ENCODE measurements around the gene EPHX1.
"Not testable (repeated sequence)": the region's sequence is repeated elsewhere in the genome, so short reads cannot be mapped to it uniquely, and the experiment has no call there.

The EPHX1 gene

GRCh38 chr1:225883616-225884265 is 73.8 kb downstream of the EPHX1 start:
- no peak for DNase-seq

- no peak for DNase-seq
Observed at GRCh38 chr1:225885336-225885735, 75.4 kb downstream of the EPHX1 start.

DNA sequence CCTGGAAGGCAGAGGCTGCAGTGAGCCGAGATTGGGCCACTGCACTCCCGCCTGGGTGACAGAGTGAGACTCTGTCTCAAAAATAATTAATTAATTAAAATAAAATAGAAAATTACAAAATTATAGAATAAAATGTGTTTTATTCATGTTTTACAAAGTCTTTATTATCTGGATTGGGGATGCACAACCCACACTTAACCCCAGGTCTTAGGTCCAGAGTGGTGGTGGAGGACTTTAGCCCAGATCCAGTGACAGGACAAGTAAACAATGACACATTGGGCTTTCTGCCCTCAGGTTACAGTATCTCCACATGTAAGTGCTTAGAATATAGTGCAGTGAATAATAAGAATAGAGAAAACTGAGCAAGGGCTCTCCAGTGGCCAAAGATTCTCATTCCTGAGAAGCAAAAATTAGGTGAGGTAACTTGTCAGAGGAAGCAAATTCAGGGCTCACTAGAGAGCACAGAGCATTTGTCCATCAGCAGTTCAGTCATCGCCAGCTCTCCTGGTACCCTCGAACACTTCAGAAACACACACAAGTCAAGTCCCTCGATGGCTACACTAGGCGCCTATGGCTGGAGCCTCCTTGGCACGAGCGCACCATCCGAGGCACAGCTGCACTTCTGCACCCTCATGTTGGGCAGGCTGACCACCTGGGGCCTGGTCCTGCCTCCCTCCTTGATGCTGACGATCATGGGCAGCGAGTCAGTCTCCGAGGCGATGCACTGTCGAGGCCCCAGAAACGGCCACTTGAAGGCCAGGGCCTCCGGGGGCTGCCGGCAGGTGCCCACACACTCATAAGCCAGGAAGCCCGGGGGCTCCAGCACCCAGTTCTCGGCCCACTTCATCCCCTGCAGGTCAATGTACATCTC is 76.5 kb downstream of the EPHX1 start:
- no peak for DNase-seq

DNA sequence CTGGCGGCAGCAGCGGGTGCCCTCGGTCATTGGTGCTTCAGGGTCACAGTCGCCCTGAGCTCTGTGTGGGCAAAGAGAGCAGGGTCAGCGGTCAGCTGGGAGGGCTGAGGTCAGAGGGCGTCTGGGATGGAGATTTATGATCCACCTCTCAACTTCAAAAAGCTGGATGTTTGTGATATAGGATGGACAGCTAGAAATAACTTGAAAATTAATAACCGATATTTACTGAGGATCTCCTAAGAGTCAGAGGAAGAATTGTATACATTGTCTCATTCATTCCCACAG is 77.0 kb downstream of the EPHX1 start:
- no peak for DNase-seq

GRCh38 chr1:225887554-225888288 is 77.8 kb downstream of the EPHX1 start:
- DNase-seq, result not testable (repeated sequence)

DNA sequence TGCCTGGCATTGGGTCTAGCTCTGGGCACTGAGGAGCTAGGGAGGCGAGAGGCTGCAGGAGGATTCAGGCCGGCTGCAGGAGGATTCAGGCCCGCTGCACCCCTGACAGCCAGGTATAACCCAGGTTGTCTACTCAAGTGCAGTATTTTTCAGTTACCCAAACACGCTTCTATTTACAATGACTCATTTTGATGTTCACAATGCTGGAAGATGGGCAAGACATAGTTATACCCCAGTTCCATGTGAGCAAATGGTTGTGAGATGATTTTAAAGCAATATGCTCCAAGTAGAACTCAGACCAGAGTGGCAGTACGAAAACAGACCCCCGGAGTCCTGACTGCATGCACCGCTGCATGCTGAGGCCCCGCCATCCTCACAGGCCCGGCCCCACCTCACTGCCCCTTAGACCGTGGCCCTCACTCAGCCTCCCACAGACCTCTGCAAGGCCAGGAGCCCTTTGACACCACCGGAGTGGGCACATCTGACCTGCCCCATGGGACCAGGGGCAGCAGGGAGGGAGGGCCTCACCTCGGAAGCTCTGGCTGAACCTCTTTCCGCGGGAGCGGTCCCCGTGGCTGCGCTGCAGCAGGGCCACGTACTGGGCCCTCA is 78.5 kb downstream of the EPHX1 start:
- DNase-seq, result no peak

GRCh38 chr1:225888898-225889601 is 79.1 kb downstream of the EPHX1 start, which contains the start of gene LEFTY1:
TSS of gene LEFTY1 (minus strand) at chr1:225889146. CDS start at chr1:225889066, 80 bp downstream.
- DNase-seq, result no peak

- no peak for DNase-seq
Observed at GRCh38 chr1:225889743-225890142, 79.8 kb downstream of the EPHX1 start.

- DNase-seq, result no peak
Observed at GRCh38 chr1:225890346-225891228, 80.7 kb downstream of the EPHX1 start.

DNA sequence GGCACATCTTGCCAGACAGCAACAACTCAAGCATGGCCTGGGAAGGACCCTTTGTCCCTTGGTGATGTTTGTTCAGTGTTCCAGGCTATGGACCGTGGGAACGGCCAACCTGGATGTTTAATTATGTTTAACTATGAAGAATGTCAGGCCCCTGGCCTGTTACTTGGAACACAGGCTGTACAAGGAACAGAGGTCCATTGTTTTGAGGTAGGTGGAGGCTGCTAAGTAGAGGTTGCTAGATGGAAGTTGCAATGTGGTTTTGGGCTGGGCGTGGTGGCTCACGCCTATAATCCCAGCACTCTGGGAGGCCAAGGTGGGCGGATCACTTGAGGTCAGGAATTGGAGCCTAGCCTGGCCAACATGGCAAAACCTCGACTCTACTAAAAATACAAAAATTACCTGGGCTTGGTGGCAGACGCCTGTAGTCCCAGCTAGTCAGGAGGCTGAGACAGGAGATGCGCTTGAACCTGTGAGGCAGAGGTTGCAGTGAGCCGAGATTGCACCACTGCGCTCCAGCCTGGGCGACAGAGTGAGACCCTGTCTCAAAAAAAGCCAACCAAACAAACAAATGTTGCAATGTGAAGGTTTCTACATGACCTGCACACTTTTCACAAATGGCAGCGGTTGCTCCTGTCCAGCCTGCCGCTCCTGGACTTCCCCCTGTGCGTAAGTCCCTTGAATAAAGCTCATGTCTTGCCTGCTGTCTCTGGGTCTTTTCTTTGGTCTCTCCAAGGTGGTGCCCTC is 81.5 kb downstream of the EPHX1 start:
- DNase-seq, result no peak

GRCh38 chr1:225892307-225892706 is 82.4 kb downstream of the EPHX1 start:
- no peak for DNase-seq
